Measurements from ENCODE around the gene STARD9.

The STARD9 gene

DNA sequence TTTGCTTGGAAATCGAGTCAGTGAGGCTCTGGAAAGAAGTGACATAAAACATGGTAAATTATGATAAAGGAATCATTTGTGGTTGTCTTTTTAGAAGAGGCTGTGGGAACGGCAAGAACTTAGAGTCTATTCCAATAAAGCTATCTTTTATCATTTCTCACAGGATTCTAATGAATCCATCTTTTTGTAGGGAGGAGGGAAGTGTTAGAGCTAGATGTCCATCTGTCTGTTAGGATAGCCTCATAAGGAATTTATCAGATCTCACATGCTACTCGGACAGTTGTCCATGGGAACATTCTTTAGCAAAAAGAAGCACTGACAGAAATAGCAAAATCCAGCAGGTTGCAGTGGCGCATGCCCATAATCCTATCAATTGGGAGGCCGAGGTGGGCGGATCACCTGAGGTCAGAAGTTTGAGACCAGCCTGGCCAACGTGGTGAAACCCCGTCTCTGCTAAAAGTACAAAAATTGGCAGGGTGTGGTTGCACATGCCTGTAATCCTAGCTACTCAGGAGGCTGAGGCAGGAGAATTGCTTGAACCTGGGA lies 37.0 kb downstream of the STARD9 start:
- no peak for DNase-seq (ENCODE audit: low read depth)
- TF ChIP-seq, protein P1, sequence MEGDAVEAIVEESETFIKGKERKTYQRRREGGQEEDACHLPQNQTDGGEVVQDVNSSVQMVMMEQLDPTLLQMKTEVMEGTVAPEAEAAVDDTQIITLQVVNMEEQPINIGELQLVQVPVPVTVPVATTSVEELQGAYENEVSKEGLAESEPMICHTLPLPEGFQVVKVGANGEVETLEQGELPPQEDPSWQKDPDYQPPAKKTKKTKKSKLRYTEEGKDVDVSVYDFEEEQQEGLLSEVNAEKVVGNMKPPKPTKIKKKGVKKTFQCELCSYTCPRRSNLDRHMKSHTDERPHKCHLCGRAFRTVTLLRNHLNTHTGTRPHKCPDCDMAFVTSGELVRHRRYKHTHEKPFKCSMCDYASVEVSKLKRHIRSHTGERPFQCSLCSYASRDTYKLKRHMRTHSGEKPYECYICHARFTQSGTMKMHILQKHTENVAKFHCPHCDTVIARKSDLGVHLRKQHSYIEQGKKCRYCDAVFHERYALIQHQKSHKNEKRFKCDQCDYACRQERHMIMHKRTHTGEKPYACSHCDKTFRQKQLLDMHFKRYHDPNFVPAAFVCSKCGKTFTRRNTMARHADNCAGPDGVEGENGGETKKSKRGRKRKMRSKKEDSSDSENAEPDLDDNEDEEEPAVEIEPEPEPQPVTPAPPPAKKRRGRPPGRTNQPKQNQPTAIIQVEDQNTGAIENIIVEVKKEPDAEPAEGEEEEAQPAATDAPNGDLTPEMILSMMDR (IDR thresholded peaks at IDR 0.05; ENCODE audit: low read depth, low read length, missing control alignments) = no peak
- in situ Hi-C loops (cut with HindIII; ENCODE audit: low sequenced_read_pairs) = no loop called here
- no peak overlapping the region for H3K4me3 ChIP-seq (ENCODE audit: low read depth, low read length)

DNA sequence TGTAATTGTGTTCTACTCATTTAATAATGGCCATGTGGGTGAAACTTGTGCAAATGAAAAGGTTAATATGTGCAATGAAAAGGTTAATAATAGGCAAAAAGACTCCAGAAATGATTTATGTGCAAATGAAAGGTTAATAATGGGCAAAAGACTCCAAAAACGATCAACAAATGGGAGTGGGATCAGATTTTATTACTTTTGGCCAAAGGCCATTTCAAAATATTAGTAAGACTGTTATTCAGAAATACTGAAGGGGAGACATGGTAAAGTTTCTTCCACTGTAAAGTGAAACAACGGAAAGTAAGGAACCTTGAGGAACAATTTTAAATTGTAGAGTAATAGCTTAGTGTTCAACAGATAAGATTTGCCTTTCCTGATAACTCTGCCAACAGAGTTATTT lies 40.7 kb downstream of the STARD9 start:
- H3K4me3 ChIP-seq (ENCODE audit: low read depth, low read length) = no peak overlapping the region
- in situ Hi-C loops (cut with HindIII; ENCODE audit: low sequenced_read_pairs) = no loop called here
- DNase-seq (ENCODE audit: low read depth) = no peak
- TF ChIP-seq, protein P1 (IDR thresholded peaks at IDR 0.05; ENCODE audit: low read depth, low read length, missing control alignments) = no peak

DNA sequence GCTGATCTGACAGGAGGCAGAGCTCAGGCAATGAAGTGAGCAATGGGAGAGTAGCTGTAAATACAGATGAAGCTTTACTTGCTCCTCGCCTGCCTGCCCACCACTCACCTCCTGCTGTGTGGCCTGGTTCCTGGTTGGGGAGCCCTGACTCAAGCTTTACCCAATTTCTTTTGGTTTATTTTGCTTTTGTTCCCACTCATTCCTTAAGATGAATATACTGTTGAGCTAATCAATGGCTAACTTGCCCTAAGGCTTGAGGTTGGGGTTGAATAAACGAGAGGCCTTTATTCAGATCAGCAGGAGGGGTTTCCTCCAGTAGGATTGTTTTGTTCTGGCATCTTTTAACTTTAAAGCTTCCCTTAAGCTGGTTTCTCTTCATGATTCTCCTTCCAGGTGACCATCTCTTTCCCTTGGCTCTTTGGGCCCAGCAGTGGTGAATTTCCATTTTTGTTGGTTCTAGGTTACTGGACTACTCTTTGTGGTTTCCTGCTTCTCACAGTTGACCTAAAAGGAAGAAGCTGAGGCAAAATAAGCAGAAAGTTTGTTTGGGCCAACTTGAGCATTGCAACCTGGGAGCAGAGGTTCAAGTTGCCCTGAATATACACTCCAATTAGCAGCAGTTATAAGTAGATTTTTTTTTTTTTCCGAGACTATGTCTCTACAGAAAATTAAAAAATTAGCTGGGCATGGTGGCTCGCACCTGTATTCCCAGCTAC lies 44.4 kb downstream of the STARD9 start:
- peak; percentile 49 for DNase-seq (ENCODE audit: low read depth)
- in situ Hi-C loops (cut with HindIII; ENCODE audit: low sequenced_read_pairs) = no loop called here
- TF ChIP-seq, protein P1 (IDR thresholded peaks at IDR 0.05; ENCODE audit: low read depth, low read length, missing control alignments) = no peak
- no peak overlapping the region for H3K4me3 ChIP-seq (ENCODE audit: low read depth, low read length)

DNA sequence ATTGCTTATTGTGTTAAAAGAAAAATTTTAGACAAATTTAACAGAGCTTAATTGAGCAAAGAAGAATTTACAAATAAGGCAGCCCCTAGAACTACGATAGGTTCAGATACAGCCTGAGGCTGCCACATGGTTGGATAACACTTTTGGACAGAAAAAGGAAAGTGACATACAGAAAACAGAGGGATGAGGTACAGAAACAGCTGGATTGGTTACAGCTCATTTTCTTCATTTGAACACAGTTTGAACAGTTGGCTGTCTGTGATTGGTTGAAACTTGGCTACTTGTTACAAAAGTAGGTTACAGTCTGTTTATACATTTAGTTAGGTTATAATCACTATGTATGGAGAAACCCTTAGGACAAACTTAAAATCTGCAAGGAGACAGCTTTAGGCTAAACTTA lies 46.0 kb downstream of the STARD9 start:
- no peak for DNase-seq (ENCODE audit: low read depth)
- in situ Hi-C loops (cut with HindIII; ENCODE audit: low sequenced_read_pairs) = no loop called here
- TF ChIP-seq, protein P1 (IDR thresholded peaks at IDR 0.05; ENCODE audit: low read depth, low read length, missing control alignments) = no peak
- no peak overlapping the region for H3K4me3 ChIP-seq (ENCODE audit: low read depth, low read length)

DNA sequence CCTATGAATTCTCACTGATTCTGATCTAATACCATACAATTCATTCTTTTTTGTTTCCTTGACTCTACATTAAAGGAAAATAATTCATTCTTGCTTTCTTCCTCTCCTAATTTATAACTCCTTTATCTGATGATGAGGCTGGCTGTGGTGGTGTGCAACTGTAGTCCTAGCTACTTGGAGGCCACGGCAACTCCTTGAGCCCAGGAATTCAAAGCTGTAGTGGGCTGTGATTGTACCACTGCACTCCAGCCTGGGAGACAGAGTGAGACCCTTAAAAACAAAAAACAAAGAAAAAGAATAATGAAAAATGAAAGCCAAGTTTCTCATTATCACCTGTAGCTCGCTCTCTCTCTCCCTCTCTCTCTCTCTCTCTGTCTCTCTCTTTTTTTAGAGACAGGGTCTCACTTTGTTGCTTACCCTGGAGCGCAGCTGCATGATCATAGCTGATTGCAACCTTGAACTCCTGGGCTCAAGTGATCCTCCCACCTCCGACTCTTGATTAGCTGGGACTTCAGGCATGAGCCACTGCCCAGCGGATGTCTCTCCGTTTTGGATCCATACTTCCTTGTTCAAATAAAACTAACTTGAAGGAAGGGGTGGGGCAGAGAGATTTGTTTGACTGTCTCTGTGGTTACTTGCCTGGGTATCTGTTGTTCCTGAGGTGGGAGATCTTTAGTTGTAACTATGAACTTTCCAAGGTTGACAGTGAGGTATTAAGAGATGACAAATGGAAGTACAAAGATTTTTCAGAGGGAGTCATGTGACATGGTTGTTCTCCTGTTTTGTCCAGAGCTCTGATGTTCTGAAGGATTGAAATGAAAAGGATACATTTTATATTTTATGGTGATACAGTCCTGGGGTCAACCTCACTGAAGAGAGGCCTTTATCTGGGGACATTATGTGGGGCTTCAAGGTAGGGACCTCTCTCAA lies 46.9 kb downstream of the STARD9 start:
- in situ Hi-C loops (cut with HindIII; ENCODE audit: low sequenced_read_pairs) = no loop called here
- TF ChIP-seq, protein P1 (IDR thresholded peaks at IDR 0.05; ENCODE audit: low read depth, low read length, missing control alignments) = no peak
- no peak for DNase-seq (ENCODE audit: low read depth)
- no peak overlapping the region for H3K4me3 ChIP-seq (ENCODE audit: low read depth, low read length)

DNA sequence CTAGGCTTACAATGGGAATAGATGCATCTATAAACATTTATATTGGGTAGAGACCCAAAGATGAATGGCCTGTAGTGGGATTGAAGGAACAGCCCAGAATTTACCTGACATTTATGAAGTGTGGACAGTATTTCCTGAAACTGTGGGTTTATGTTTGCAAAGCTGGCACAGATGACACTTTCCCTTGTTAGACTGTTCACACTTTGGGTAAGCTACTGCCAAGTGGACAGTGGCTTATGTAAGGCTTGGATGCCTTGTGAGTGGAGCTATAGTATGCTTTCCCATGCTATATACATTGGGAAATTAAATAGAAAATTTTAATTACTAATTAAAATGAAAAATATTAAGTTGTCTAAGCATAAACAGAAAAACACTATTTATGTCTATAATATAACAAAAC lies 48.5 kb downstream of the STARD9 start:
- no peak overlapping the region for H3K4me3 ChIP-seq (ENCODE audit: low read depth, low read length)
- DNase-seq (ENCODE audit: low read depth) = no peak
- TF ChIP-seq, protein P1 (IDR thresholded peaks at IDR 0.05; ENCODE audit: low read depth, low read length, missing control alignments) = no peak
- in situ Hi-C loops (cut with HindIII; ENCODE audit: low sequenced_read_pairs) = no loop called here
